Right ventricle myocardium superior (tissue), 1 donor: Measurements from ENCODE around the gene CCDC88C. TPM values are rescaled to one million over a fixed set of nuclear protein-coding genes. Genes with fewer than 3 reads are reported as not detected.
"Not testable (repeated sequence)": the region's sequence is repeated elsewhere in the genome, so short reads cannot be mapped to it uniquely, and the experiment has no call there.

Experiments used
- ATAC-seq: fragments of 200-7000 bp; cut with Tn5 transposase; one replicate; pipeline ENCODE4 v1.9.1; 2020; ENCODE audit warnings: mild to moderate bottlenecking; ENCODE audit not compliant: poor library complexity
- DNase-seq: peaks from one replicate; pipeline ENCODE4 v3.0.0-alpha.2; 2020
- intact Hi-C: fragments of 100-400 bp; cut with DNase I; formaldehyde crosslinking; loops from one replicate; pipeline ENCODE4 v1.11.2; 2022
- long read RNA-seq: library from polyadenylated mRNA; unstranded; transcript quantifications from one replicate; pipeline ENCODE4 v2.0.0, GENCODE V29; 2021
- total RNA-seq: library from RNA; stranded (reverse); fragmentation: NEBNext Ultra II Directional; extraction: Animal tissue kit (Norgen Biotek cat#: 25700); gene quantifications from one replicate; pipeline ENCODE4 v1.2.1, GENCODE V29; 2021
- donor health status: DM: no; HTN: yes; CAD: no; lungs with severe emphysema.

Gene CCDC88C, protein sequence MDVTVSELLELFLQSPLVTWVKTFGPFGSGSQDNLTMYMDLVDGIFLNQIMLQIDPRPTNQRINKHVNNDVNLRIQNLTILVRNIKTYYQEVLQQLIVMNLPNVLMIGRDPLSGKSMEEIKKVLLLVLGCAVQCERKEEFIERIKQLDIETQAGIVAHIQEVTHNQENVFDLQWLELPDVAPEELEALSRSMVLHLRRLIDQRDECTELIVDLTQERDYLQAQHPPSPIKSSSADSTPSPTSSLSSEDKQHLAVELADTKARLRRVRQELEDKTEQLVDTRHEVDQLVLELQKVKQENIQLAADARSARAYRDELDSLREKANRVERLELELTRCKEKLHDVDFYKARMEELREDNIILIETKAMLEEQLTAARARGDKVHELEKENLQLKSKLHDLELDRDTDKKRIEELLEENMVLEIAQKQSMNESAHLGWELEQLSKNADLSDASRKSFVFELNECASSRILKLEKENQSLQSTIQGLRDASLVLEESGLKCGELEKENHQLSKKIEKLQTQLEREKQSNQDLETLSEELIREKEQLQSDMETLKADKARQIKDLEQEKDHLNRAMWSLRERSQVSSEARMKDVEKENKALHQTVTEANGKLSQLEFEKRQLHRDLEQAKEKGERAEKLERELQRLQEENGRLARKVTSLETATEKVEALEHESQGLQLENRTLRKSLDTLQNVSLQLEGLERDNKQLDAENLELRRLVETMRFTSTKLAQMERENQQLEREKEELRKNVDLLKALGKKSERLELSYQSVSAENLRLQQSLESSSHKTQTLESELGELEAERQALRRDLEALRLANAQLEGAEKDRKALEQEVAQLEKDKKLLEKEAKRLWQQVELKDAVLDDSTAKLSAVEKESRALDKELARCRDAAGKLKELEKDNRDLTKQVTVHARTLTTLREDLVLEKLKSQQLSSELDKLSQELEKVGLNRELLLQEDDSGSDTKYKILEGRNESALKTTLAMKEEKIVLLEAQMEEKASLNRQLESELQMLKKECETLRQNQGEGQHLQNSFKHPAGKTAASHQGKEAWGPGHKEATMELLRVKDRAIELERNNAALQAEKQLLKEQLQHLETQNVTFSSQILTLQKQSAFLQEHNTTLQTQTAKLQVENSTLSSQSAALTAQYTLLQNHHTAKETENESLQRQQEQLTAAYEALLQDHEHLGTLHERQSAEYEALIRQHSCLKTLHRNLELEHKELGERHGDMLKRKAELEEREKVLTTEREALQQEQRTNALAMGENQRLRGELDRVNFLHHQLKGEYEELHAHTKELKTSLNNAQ (N-terminal part only)
- total RNA-seq = 2.9 TPM
- long read RNA-seq, partial matches to known transcripts = 2 of 2 reads
- long read RNA-seq, other reads (novel, unspliced or antisense) = 0 of 2 reads

DNA sequence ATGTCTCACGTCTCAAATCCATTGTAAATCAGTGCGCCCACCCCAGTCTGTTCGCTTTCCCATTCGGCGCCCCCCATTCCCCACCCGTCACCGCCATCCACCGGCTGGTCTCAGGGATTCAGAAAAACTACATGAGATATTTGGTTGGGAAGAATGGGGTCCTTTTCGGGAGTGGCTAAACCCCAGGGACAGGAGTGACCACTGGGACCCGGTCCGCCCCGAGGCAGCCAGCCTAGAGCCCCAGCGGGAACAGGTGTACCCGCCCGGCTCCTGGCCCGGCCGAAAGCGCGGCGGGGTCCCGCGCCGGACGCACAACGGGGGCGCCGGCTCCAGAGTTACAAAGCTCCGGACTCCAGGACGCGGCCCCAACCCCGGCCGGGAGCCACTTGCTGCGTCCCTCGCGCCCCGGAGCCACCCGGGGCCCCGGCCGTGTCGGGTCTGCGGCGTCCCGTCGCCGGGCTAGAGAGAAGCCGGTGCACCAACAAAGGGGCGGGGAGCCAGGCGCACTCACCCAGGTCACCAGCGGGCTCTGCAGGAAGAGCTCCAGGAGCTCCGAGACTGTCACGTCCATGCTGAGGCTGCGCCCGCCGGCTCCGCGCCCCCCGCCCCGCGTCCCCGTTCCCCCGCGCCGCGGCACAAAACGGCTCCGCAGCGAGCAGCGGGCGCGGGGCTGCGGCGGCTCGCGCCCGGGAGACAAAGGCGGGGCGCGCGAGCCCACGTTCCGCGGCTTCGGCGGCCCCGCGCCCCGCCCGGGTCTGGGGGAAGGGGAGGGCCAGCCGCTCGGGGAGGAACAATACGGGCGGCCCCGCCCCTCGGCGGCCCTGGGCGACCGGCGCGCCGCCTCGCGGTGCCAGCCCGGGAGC lies at the start of gene CCDC88C:
Gene CCDC88C, minus strand, starts transcription at position 701 of the 863 bp plus-strand sequence. Its CDS starts 130 bp downstream, at position 571.
- peak; percentile 79 for DNase-seq
- ATAC-seq = peak; percentile 61
- intact Hi-C loops = no loop called here

DNA sequence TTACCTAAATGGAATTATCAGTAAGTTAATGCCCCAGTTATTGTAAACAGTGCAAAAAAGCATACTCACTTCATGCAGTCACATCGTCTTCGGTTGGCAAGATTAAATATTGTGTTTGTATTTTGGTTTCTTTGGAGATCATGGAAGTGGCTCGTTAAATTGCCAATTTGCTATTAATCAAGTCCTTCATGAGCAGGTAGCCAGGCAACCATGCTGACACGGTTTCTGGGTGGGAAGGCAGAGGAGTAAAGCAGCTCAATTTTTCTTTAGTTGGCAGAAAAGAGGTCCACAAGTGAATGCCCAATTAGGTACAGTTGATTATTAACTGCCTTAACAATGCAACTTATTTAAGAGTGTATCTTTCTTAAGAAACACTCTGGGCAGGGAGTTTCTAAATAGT lies 48.6 kb upstream of the CCDC88C start:
- intact Hi-C loops = no loop called here
- ATAC-seq = no peak
- DNase-seq = no peak

DNA sequence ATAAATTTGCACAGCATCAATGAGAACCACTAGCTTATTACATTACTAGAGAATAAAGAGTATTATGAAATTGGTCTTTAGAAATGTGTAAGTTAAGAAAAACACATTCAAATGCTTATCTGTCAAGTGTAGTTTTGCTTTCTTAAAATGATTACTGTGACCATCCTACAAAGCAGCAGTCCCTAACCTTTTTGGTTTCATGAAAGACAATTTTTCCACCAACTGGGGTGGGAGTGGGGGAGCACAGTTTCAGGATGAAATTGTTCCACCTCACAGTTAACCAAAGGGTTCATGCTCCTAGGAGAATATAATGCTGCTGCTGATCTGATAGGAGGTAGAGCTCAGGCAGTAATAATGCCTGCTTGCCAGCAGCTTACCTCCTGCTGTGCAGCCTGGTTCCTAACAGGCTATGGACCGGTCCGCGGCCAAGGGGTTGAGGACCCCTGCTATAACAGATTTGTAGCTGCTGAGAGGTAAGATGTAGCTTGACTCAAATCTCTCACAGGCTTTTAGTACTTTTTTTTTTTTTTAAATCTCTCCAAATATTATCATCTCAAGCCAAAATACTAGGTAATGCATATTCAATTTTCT lies 47.1 kb upstream of the CCDC88C start:
- ATAC-seq = no peak
- no peak for DNase-seq

DNA sequence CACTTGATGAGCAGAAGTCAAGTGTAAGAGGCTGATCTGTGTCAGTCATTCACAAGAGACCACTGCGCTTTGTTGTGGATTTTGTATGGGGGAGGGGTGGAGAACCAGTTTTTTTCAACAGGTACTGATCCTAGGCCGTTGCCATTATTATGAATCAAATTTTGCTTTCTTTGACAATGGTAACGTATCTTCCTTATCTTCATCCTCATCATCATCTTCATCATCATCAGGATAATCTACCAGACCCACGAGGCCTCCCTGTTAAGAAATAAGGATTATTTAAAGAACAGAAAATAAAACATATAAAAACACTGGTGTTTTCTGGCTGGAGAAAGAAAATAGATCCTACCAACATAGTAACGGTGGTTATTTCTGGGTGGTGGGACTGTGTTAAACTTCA lies 41.0 kb upstream of the CCDC88C start:
- intact Hi-C loops = no loop called here
- ATAC-seq = no peak
- DNase-seq = no peak

More for the DNA sequence above, 47.1 kb upstream of the CCDC88C start:
- intact Hi-C loops = no loop called here

DNA sequence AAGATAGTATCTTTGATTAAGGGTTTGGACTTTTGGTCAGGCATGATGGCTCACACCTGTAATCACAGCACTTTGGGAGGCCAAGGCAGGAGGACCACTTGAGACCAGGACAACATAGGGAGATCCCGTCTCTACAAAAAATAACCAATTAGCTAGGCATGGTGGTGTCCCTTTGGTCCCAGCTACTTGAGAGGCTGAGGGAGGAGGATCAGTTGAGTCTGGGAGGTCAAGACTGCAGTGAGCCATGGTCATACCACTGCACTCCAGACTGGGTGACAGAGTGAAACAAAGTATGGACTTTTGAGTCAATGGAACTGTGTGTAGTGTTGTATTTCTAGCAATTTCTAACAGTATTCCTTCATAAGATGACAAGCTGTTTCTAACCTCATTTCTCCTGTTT lies 38.7 kb upstream of the CCDC88C start:
- no peak for ATAC-seq
- intact Hi-C loops = no loop called here
- no peak for DNase-seq

DNA sequence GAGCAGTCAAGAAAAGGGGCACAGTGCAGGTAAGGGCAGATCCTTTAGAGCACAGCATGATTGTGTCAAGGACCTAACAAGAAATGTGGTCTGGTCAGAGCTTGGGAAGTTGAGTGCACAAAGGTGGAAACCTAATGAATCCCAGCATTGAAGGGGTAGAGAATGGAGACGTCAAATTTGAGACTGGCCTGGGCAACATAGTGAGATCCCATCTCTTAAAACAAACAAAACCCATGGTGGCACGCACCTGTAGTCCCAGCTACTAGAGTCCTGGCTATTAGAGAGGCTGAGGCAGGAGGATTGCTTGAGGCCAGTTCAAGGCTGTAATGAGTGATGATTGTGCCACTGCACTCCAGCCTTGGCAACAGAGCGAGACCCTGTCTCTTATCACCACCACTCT lies 37.0 kb upstream of the CCDC88C start:
- ATAC-seq (no peak), DNase-seq (no peak)
- intact Hi-C loops = no loop called here

DNA sequence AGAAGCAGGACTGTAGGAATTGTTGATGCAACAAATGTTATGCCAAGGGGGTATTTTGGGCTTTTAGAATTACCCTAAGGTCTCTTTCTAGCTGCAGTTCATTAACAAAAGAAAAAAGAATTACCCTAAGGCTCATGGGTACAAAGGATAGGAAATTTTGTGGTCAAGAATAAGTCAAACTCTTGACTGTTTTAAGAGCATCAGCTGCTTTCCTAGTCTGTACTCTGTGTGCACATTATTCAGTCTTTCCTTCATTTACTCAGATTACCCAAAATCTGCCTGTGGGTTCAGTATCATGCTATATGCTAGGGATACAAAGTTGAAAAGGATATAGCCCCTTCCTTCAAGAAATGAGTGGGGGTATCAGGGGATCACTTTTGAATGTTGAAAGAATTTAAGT lies 36.5 kb upstream of the CCDC88C start:
- ATAC-seq = no peak
- DNase-seq = no peak
- intact Hi-C loops = no loop called here

DNA sequence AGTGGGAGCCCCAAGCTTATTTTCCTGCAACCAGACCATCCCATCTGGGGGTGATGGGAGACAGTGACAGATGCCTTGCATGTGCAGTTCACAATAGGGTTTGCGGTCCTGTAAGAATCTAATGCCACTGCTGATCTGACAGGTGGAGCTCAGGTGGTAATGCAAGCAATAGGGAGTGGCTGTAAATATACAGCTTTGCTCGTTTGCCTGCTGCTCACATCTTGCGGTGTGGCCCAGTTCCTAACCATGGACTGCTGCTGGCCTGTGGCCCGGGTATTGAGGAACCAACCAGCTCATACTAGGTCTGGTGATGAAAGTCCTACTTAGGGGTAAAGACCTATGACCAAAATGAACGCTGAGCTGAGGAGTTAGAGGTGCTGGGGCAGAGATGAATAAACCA lies 36.1 kb upstream of the CCDC88C start:
- no peak for ATAC-seq
- intact Hi-C loops = no loop called here
- DNase-seq = no peak

DNA sequence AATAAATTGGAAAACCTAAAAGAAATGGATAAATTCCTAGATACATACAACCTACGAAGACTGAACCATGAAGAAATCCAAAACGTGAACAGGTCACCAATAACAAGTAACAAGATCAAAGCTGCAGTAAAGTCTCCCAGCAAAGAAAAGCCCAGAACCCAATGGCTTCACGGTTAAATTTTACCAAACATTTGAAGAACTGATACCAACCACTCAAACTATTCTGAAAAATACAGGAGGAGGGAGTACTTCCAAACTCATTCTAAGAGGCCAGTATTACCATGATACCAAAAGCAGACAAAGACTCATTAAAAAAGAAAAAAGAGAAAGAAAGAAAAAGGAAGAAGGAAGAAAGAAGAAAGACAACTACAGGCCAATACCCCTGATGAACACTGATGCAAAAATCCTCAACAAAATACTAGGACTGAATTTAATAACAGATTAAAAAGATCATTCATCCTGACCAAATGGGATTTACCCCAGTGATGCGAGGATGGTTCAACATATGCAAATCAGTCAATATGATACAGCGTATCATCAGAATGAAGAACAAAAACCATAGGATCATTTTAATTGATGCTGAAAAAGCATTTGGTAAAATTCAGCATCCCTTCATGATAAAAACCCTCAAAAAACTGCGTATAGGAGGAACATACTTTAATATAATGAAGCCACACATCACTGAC lies 26.9 kb upstream of the CCDC88C start:
- ATAC-seq (no peak), DNase-seq (no peak)
- intact Hi-C loops = no loop called here

DNA sequence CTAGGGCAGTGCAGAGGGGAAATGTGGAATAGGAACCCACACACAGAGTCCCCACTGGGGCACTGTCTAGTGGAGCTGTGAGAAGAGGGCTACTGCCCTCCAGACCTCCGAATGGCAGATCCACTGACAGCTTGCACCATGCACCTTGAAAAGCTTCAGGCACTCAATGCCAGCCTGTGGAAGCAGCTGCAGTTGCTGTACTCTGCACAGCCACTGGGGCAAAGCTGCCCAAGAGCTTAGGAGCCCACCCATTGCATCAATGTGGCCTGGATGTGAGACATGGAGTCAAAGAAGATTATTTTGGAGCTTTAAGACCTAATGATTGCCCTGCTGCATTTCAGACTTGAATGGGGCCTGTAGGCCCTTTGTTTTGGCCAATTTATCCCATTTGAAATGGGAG lies 21.7 kb upstream of the CCDC88C start:
- intact Hi-C loops = no loop called here
- DNase-seq (no peak), ATAC-seq (no peak)

DNA sequence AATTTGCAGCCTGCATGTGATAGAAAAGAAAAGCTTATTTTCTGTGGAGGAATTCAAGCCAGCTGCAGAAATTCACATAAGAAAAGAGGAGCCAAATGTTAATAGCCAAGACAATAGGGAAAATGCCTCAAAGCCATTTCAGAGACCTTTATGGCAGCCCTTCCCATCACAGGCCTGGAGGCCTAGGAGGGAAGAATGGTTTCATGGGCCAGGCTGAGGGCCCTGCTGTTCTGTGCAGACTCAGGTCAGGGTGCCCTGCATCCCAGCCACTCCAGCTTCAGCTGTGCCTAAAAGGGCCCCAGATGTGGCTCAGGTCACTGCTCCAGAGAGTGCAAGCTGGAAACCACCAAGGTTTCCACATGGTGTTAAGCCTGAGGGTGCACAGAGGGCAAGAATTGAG lies 21.2 kb upstream of the CCDC88C start:
- intact Hi-C loops = no loop called here
- no peak for DNase-seq
- ATAC-seq = no peak

DNA sequence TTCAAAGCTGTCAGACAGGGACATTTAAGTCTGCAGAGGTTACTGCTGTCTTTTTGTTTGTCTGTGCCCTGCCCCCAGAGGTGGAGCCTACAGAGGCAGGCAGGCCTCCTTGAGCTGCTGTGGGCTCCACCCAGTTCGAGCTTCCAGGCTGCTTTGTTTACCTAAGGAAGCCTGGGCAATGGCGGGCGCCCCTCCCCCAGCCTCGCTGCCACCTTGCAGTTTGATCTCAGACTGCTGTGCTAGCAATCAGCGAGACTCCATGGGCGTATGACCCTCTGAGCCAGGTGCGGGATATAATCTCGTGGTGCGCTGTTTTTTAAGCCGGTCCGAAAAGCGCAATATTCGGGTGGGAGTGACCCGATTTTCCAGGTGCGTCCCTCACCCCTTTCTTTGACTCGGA lies 18.6 kb upstream of the CCDC88C start:
- DNase-seq, intact Hi-C loops, ATAC-seq: not testable (repeated sequence)

DNA sequence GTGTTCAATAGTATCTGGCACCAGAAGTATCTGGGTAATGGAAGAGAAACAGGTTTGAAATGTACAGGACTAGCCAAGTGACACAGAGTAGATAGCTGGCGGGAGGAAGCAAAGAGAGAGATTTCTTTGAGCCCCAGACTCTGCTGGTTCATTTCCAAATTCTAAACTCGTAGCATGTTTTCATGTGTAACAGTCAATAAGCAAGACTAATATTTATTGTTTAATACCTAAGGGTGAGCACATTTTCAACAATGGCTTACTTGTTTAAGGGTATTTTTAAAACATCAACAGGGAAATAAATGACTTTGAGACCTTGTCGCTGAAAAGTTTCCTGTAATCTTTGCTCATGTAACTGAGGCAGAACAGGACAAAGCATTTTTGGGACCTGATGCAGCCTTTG lies 11.8 kb upstream of the CCDC88C start:
- DNase-seq = no peak
- ATAC-seq = no peak
- intact Hi-C loops = no loop called here

DNA sequence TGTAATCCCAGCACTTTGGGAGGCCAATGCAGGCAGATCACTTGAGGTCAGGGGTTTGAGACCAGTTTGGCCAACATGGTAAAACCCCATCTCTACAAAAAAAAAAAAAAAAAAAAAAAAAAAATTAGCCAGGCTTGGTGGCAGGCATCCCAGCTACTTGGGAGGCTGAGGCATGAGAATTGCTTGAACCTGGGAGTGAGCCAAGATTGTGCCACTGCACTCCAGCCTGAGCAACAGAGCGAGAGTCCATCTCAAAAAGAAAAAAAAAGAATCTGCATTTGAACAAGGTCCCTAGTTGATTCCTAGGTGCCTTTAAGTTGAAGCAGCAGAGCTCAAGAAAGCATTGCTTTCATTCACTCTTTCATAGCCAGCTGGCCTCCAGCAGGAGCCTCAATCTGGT lies 11.3 kb upstream of the CCDC88C start:
- DNase-seq, intact Hi-C loops, ATAC-seq: not testable (repeated sequence)

DNA sequence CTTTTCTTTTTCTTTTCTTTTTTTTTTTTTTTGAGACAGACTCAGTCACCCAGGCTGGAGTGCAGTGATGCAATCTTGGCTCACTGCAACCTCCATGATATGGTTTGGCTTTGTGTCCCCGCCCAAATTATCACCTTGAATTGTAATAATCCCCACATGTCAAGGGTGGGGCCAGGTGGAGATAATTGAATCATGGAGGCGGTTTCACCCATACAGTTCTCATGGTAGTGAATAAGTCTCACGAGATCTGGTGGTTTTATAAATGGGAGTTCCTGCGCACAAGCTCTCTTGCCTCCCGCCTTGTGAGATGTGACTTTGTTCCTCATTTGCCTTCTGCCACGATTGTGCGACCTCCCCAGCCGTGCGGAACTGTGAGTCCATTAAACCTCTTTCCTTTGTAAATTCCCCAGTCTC lies 7.9 kb upstream of the CCDC88C start:
- DNase-seq, ATAC-seq, intact Hi-C loops: not testable (repeated sequence)

DNA sequence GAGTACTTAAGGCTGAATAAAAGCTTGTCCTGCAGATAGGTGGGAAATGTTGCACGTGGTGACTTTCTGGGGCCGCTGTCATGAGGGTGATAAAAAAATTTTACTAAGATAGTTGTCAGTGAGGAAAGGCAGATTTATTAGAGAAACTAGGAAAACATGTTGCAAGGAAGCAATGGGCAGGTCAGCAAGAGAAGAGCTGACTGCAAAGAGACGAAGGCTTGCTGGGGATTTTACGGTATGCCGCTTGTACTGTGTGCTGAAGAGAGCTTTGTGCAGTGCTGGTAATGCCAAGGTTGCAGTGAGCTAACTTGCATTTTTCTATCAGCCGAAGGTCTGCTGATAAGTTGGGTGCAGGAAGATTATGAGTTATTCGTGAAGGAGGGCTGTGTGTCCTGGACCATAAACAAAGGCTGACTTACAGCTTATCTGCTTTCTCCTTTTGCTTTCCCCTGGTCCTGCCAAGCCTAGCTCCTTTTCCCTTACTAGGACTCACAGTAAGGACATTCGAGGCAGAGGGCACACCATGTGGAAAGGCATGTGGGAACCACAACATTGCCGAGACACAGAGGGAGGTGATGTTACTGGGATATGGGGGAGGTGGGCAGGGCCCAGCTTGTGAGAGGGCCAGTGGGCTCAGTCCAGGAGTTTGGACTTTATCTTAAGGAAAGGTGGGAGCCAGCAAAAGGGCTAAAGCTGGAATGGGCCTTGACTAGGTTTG lies 7.4 kb upstream of the CCDC88C start:
- ATAC-seq = no peak
- intact Hi-C loops = no loop called here

More for the DNA sequence above, 7.4 kb upstream of the CCDC88C start:
- no peak for DNase-seq
